ENCODE results near the gene DDX43. TPM values are rescaled to one million over a fixed set of nuclear protein-coding genes. Genes with fewer than 3 reads are reported as not detected.

The DDX43 gene
- total and polyA plus RNA-seq, 2 of the 4 experiments (the other 2 are of a cell fraction), result 0.07 TPM; not detected in 1

DNA sequence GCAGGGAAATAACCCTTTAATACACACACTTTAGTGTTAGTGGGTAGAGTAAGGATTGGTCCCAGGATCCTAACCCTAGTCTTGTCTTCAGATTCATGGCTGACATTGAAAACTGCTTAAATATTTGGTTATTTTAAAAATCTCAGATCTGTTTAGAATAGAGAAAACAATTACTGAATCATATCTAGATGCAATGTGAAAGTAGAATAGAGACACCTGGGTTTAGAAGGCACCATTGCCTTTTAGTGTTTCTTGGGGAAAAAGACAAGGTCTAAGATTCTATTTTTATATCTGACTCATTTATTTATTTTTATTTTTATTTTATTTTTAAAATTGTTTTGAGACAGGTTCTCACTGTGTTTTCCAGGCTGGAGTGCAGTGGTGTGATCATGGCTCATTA, 6.0 kb downstream of the DDX43 start:
- no peak overlapping the region for H4K91ac ChIP-seq (ENCODE audit: insufficient read depth, low read depth, low read length)
- H2BK5ac ChIP-seq (ENCODE audit: low read depth, low read length, poor library complexity, severe bottlenecking), result no peak overlapping the region
- H3K9ac ChIP-seq (ENCODE audit: low read depth, low read length), result no peak overlapping the region
- no peak overlapping the region for H3K23ac ChIP-seq (ENCODE audit: low read depth, low read length)
- H2AFZ ChIP-seq (replicated peaks; ENCODE audit: low read length, poor library complexity), result no peak overlapping the region
- H4K8ac ChIP-seq (ENCODE audit: low read depth in 2 of 2, low read length in 2 of 2), result no peak overlapping the region
- H4K5ac ChIP-seq (ENCODE audit: low read depth, low read length), result no peak overlapping the region
- no TSS peak for BruUV-seq (replicated peaks)
- H3K27me3 ChIP-seq (ENCODE audit: control insufficient read depth, insufficient read depth, low read length), result no peaks in the 10 kb centered on the region
- H3K9me3 ChIP-seq (ENCODE audit: control insufficient read depth, insufficient read depth, low read length), result no peaks in the 10 kb centered on the region
- in situ Hi-C loops (cut with MboI; ENCODE audit: low sequenced_read_pairs) (no loop called here), intact Hi-C loops (cut with micrococcal nuclease) (no loop called here), dilution Hi-C loops (cut with HindIII; ENCODE audit: low sequenced_read_pairs, unreplicated experiment) (no loop called here)
- TF ChIP-seq POLR2A (IDR thresholded peaks at IDR 0.05; ENCODE audit: low read depth, low read length) (no peak), RCOR1 (IDR thresholded peaks at IDR 0.05; ENCODE audit: insufficient replicate concordance, low read length) (no peak), MAZ (IDR thresholded peaks at IDR 0.05; ENCODE audit: borderline replicate concordance, low read depth, low read length) (no peak), BHLHE40 (IDR thresholded peaks at IDR 0.05; ENCODE audit: low read depth, low read length) (no peak)
- TF ChIP-seq, protein P1, sequence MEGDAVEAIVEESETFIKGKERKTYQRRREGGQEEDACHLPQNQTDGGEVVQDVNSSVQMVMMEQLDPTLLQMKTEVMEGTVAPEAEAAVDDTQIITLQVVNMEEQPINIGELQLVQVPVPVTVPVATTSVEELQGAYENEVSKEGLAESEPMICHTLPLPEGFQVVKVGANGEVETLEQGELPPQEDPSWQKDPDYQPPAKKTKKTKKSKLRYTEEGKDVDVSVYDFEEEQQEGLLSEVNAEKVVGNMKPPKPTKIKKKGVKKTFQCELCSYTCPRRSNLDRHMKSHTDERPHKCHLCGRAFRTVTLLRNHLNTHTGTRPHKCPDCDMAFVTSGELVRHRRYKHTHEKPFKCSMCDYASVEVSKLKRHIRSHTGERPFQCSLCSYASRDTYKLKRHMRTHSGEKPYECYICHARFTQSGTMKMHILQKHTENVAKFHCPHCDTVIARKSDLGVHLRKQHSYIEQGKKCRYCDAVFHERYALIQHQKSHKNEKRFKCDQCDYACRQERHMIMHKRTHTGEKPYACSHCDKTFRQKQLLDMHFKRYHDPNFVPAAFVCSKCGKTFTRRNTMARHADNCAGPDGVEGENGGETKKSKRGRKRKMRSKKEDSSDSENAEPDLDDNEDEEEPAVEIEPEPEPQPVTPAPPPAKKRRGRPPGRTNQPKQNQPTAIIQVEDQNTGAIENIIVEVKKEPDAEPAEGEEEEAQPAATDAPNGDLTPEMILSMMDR (conservative IDR thresholded peaks at IDR 0.05; ENCODE audit: low read depth, low read length), result no peak
- no peak overlapping the region for H2BK20ac ChIP-seq (ENCODE audit: low read depth, low read length)
- no peak overlapping the region for H2BK15ac ChIP-seq (ENCODE audit: low read depth, low read length)
- no peak overlapping the region for H3K18ac ChIP-seq (ENCODE audit: low read depth, low read length)
- DNase-seq, result no peak
- no peaks in the 10 kb centered on the region for H4K20me1 ChIP-seq (ENCODE audit: insufficient read depth, low read length)
- no peak for ATAC-seq (ENCODE audit: low read depth)
- H3K4me1 ChIP-seq (ENCODE audit: control insufficient read depth, insufficient read depth, low read length), result no peaks in the 10 kb centered on the region
- no peaks in the 10 kb centered on the region; the same call in 1 of the 2 replicates for H3K9me1 ChIP-seq (ENCODE audit: insufficient read depth, low read length)
- no peak overlapping the region for H3K4me2 ChIP-seq (ENCODE audit: low read depth, low read length)
- H3K4ac ChIP-seq (ENCODE audit: low read depth, low read length), result no peak overlapping the region
- H3K14ac ChIP-seq (replicated peaks; ENCODE audit: low read depth, low read length), result no peak overlapping the region
- no peak overlapping the region for H2AK9ac ChIP-seq (replicated peaks; ENCODE audit: low read depth, low read length, poor library complexity)
- no peak overlapping the region for H3K27ac ChIP-seq (ENCODE audit: insufficient read depth, low read length)
- no peak overlapping the region for H2AK5ac ChIP-seq (ENCODE audit: low read depth, low read length)
- no peaks in the 10 kb centered on the region for H3K79me1 ChIP-seq (ENCODE audit: low read depth in 1 of 2, low read length in 2 of 2)
- H2BK120ac ChIP-seq (ENCODE audit: low read depth, low read length), result no peak overlapping the region
- ChIA-PET POLR2A (ENCODE audit: unreplicated experiment) (no interaction called here), CTCF (interaction anchor here (2.1 kb wide), 1 partner anchor 12 kb away, joined by 4 read pairs; no protein-coding TSS in a partner anchor)
- no peak overlapping the region for H3K56ac ChIP-seq (ENCODE audit: extremely low read depth, insufficient read depth, low read length)
- H3K4me3 ChIP-seq (ENCODE audit: insufficient read depth, low read depth, low read length), result no peak overlapping the region
- no peaks in the 10 kb centered on the region for H3K36me3 ChIP-seq (ENCODE audit: control insufficient read depth, insufficient read depth, low read length)

Data from IMR-90 (cell line).